GM10248 (cell line): Measurements from ENCODE around the gene BARHL2.

Source experiments
- CTCF ChIA-PET: fragments of 300-600 bp; sonication (Branson Sonifier 250); formaldehyde crosslinking; extraction: SDS; loops from one replicate; lab custom pipeline; 2021; ENCODE audit warnings: antibody characterized with exemption; lab: Yijun Ruan, JAX
- POLR2A ChIA-PET: fragments of 350-650 bp; sonication (Branson Sonifier 250); formaldehyde crosslinking; extraction: SDS; loops from one replicate; lab custom pipeline; 2020; ENCODE audit warnings: antibody characterized with exemption; lab: Yijun Ruan, JAX
- DNase-seq: peaks from one replicate; pipeline ENCODE4 v3.0.0; 2012; ENCODE audit errors: extremely low spot score
- TF ChIP-seq, protein P1 (sequence below): IDR thresholded peaks from 2 replicates; pipeline ENCODE4 v1.5.1; 2012; ENCODE audit warnings: mild to moderate bottlenecking, low read depth; ENCODE audit errors: extremely low read depth, missing control alignments, control extremely low read depth

BARHL2 gene

DNA sequence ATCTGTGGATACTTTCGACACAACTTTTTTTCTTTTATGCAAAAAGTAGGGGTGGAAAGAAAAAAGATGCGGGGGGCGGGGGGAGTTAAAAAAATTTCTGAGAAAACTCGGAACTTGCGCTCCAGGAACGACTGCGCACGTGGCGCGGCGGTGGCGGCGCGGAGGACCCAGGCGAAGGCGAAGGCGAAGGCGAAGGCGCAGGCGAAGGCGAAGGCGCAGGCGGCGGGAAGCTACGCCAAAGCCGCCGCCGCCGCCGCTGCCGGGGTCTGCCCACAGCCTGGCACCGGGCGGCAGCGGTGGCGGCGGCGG lies 208 bp upstream of the BARHL2 start:
- TF ChIP-seq, protein P1, sequence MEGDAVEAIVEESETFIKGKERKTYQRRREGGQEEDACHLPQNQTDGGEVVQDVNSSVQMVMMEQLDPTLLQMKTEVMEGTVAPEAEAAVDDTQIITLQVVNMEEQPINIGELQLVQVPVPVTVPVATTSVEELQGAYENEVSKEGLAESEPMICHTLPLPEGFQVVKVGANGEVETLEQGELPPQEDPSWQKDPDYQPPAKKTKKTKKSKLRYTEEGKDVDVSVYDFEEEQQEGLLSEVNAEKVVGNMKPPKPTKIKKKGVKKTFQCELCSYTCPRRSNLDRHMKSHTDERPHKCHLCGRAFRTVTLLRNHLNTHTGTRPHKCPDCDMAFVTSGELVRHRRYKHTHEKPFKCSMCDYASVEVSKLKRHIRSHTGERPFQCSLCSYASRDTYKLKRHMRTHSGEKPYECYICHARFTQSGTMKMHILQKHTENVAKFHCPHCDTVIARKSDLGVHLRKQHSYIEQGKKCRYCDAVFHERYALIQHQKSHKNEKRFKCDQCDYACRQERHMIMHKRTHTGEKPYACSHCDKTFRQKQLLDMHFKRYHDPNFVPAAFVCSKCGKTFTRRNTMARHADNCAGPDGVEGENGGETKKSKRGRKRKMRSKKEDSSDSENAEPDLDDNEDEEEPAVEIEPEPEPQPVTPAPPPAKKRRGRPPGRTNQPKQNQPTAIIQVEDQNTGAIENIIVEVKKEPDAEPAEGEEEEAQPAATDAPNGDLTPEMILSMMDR = no peak
- ChIA-PET CTCF (no interaction called here), POLR2A (no interaction called here)
- DNase-seq = no peak

DNA sequence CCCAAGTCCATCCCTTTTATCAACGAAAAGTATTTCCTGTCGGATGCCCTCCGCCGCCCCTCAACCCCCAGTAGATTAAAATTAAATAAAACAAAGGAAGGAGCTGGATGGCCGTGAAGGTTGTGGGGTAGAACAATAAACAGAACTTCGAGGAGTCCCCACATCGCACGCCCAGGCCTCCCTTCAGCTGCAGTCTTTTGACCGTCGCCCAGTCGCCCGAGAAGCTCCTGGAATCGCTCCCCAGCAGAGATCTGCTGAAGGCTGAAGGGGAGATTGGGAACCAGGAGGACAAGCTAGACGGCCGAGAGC lies 905 bp downstream of the BARHL2 start:
- ChIA-PET CTCF (interaction anchor here (3.9 kb wide), 1 partner anchor 13 kb away, joined by 14 read pairs; no protein-coding TSS in a partner anchor), POLR2A (no interaction called here)
- no peak for DNase-seq
- TF ChIP-seq, protein P1 = no peak

DNA sequence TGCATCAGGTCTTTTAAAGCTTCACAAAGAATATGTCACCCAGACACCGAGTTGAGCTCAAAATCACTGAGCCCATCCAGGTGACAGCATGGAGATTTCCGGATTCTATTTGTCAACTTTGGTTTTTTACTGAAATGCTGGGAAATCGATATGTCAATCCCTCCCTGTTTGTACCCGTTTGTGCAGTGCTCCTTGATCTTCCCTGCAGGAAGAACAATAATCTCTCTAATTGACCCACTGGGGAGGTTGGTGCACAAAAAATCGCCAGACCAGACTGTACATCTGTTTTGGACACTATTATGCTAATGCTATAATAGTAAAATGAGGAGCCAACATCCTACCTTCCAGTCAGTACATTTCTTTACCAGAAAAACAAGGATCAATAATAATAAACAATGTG lies 1.8 kb downstream of the BARHL2 start:
- TF ChIP-seq, protein P1 = no peak
- DNase-seq = no peak
- CTCF ChIA-PET = interaction anchor here (1.6 to 3.9 kb wide), 2 partner anchors 14 to 16 kb away, joined by 3 to 14 read pairs; no protein-coding TSS in a partner anchor
- POLR2A ChIA-PET = no interaction called here

DNA sequence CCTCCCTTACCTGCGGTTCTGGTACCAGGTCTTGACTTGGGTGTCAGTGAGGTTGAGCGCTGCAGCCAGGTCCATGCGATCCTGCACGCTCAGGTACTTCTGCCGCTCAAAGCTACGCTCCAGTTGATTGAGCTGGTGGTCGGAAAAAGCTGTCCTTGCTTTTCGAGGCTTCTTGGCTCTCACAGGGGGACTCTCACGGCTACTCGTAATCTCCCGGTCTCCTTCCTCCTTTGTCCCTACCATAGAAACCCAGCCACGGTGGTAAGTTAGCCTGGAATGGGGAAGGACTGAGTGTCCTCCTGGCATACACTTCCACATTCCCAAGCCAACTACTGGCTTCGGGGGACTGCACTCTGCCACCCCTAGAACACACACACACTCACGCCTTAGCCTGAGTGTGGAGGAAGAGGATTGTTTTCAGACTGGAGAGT lies 2.6 kb downstream of the BARHL2 start:
- ChIA-PET POLR2A (no interaction called here), CTCF (interaction anchor here (1.0 to 3.9 kb wide), 4 partner anchors 8 to 17 kb away, joined by 3 to 14 read pairs (median 3); no protein-coding TSS in a partner anchor)
- no peak for DNase-seq
- TF ChIP-seq, protein P1 = no peak

DNA sequence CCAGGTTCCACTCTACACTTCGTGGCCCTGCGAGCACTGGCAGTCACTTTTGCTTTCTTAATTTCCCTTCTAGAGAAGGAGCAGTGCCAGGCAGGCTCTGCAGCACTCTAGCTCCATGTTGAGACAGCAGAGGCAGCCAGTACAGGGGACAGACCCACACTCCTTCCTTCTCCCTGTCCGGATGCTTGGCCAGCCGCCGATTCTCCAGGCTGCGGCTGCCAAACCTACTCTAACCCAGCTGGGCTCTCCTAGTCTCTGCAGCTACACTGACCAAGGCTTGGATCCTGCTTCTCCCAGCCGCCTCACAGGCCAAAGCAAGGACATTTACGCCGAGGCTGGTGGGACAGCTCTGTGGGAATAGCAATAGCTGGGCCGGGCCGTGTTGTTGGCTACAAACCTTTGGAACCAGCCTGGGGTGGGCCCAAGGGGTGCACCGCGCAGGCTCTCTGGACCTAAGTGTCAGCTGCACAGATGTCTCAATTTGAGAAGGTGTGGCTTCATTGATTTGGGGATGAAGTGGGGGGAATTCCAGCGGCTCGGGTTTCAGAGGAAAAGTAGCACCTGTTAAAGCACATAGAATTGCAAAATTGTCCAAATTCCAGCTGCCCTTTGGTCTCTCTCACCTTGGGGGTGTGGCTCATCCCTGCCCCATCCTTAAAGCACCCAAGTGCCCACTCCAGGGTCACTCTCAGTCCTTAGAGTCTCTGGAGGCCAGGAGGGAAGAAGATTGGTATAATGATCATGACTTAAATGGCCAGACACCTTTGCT lies 3.2 kb downstream of the BARHL2 start:
- CTCF ChIA-PET = interaction anchor here (1.0 to 3.9 kb wide), 4 partner anchors 8 to 17 kb away, joined by 3 to 14 read pairs (median 3); no protein-coding TSS in a partner anchor
- no peak for DNase-seq
- POLR2A ChIA-PET = no interaction called here
- TF ChIP-seq, protein P1 = no peak

DNA sequence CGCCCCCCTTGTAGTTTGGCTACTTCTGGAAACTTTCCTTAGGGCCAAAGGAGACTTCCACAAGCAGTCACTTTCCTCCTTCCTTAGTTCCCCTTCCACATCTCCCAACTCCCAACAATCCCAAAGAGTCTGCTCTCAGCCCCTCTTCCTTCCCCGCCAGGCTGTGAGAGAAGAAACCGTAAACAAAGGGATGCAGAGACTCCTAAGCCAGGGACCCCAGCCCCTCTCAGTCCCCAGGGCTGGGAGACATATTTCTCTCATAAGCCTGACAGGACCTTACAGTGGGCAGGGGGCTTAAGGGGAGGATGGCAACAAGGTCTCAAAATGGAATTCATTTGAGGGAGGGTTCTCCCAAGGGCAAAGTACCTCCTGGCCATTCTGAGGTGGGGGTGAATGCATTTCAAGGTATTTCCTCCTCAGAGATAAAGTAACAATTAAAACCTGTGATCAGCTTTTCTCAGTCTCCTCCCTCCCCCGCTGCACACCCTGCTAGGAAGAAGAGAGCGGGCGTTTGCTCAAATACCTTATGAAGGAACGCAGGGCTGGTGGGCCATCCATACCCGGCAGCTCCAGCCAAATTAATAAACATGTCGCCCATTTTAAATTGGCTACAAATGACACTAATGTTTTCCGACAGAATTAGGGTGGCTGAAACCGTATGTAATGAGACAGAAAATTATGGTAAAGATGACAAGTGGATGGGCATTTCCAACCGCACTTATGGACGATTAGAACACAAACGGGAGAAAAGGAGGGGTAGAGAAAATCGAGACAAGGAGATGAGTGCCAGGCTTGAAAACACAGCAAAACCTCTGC lies 4.0 kb downstream of the BARHL2 start:
- DNase-seq = no peak
- TF ChIP-seq, protein P1 = no peak
- POLR2A ChIA-PET = no interaction called here
- CTCF ChIA-PET = interaction anchor here (1.0 to 3.9 kb wide), 2 partner anchors 14 to 16 kb away, joined by 3 to 14 read pairs; no protein-coding TSS in a partner anchor
